Astrocyte (in vitro differentiated cells and primary cell): ENCODE results near the gene EXOC5.

ENCODE experiments used
- EZH2 ChIP-seq: IDR thresholded peaks from 2 replicates; pipeline ENCODE4 v1.6.1; 2012; ENCODE audit warnings: mild to moderate bottlenecking, low read length, inconsistent platforms; ENCODE audit not compliant: insufficient read depth
- TF ChIP-seq, protein P1 (sequence below): IDR thresholded peaks from 2 replicates; pipeline ENCODE4 v1.5.1; 2011; ENCODE audit warnings: low read depth, mild to moderate bottlenecking, inconsistent platforms, low read length, moderate library complexity; ENCODE audit not compliant: insufficient read depth

DNA sequence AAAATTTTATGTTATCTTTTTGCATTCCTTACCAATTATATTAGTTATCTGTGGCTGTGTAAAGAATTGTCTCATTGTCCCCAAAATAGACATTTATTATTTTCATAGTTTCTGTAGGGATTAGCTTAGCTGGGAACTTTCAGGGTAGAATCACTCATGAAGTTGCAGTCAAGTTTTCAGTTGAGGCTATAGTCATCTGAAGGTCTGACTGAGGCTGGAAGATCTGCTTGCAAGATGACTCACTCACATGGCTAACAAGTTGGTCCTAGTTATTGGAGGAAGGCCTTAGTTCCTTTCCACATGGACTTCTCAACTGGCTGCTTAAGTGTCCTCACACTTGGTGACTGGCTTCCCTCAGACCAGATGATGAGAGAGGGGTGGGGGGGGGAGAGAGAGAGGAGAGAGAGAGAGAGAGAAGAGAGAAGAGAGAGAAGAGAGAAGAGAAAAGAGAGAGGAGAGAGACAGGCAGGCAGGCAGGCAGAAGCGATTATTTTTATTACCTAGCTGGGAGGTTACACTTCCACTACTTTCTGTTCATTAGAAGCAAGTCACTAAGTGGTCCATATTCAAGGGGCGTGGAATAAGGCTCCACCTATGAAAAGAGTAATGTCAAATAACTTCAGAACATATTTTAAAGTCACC lies 6.4 kb upstream of the EXOC5 start:
- TF ChIP-seq, protein P1, sequence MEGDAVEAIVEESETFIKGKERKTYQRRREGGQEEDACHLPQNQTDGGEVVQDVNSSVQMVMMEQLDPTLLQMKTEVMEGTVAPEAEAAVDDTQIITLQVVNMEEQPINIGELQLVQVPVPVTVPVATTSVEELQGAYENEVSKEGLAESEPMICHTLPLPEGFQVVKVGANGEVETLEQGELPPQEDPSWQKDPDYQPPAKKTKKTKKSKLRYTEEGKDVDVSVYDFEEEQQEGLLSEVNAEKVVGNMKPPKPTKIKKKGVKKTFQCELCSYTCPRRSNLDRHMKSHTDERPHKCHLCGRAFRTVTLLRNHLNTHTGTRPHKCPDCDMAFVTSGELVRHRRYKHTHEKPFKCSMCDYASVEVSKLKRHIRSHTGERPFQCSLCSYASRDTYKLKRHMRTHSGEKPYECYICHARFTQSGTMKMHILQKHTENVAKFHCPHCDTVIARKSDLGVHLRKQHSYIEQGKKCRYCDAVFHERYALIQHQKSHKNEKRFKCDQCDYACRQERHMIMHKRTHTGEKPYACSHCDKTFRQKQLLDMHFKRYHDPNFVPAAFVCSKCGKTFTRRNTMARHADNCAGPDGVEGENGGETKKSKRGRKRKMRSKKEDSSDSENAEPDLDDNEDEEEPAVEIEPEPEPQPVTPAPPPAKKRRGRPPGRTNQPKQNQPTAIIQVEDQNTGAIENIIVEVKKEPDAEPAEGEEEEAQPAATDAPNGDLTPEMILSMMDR: no peak
- no peak for TF ChIP-seq EZH2
